Activated naive CD8-positive, alpha-beta T cell treated with anti-CD3 and anti-CD28 coated beads, Interleukin-2, amount 10 ng/mL, durations not matched to agents 7 days and 5 days (primary cell): ENCODE measurements around the gene MCF2. TPM values are rescaled to one million over a fixed set of nuclear protein-coding genes. Genes with fewer than 3 reads are reported as not detected.

ENCODE experiments used
- ATAC-seq: fragments of 150-1000 bp; cut with Tn5 transposase; one replicate; pipeline ENCODE4 v1.10.0; 2021; ENCODE audit warnings: low read depth, moderate library complexity
- POLR2A ChIA-PET: fragments of 350-600 bp; sonication (Branson Sonifier 250); formaldehyde crosslinking; loops from one replicate; lab custom pipeline; 2021; ENCODE audit warnings: antibody characterized with exemption; lab: Charles Lee
- DNase-seq: peaks from one replicate; pipeline ENCODE4 v3.0.0; 2021
- H3K27ac Mint-ChIP-seq: one replicate; pipeline ENCODE4 v1.8.0; 2022; ENCODE audit warnings: mild to moderate bottlenecking, mixed read lengths
- H3K27me3 Mint-ChIP-seq: one replicate; pipeline ENCODE4 v1.8.0; 2022; ENCODE audit warnings: mild to moderate bottlenecking, moderate library complexity, mixed read lengths
- H3K36me3 Mint-ChIP-seq: one replicate; pipeline ENCODE4 v1.8.0; 2021; ENCODE audit warnings: mild to moderate bottlenecking, mixed read lengths
- H3K4me1 Mint-ChIP-seq: one replicate; pipeline ENCODE4 v1.8.0; 2021; ENCODE audit warnings: mixed read lengths
- H3K4me3 Mint-ChIP-seq: one replicate; pipeline ENCODE4 v1.8.0; 2022; ENCODE audit warnings: mild to moderate bottlenecking, moderate library complexity, mixed read lengths
- H3K9me3 Mint-ChIP-seq: one replicate; pipeline ENCODE4 v1.8.0; 2021; ENCODE audit warnings: mixed read lengths
- total RNA-seq, 2 experiments: library from RNA; stranded (reverse); gene quantifications; one replicate each; pipeline ENCODE4 v1.2.3, GENCODE V29; 2021

MCF2 gene
- total RNA-seq, result under 1 TPM; 0.69 to 0.99 TPM

DNA sequence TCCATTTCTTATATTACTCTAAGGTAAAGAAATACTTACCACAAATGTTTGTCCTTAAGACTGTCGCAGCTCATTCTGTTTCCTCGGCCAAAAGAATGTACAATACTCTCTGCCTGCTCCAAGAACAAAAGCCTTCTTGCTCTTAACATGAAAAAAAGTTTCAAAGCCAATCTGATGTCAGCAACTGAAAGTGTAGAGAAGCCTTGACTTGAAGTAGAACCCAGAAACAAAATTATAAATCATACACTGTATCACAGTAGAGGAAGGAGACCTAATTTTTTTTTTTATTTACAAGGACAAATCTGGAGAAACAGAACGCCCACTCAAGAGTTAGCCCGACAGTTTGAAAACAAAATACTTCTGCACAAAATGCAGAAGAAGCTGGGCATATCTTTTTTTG, at the start of gene MCF2:
TSS of gene MCF2 (minus strand) at position 101 of the 400 bp plus-strand sequence. CDS start 56,423 bp downstream, outside the sequence.
- Mint-ChIP-seq H3K36me3 (no peaks in the 10 kb centered on the region), H3K9me3 (no peaks in the 10 kb centered on the region), H3K27ac (no peak within 1 kb of the TSS), H3K4me1 (no peaks in the 10 kb centered on the region), H3K27me3 (no peaks in the 10 kb centered on the region), H3K4me3 (no peak within 1 kb of the TSS)
- no peak for DNase-seq
- ATAC-seq, result no peak
- POLR2A ChIA-PET, result no interaction called here

- ATAC-seq (no peak), DNase-seq (no peak)
- peaks cover 4% of the 10 kb centered on the region for H3K4me1 Mint-ChIP-seq
- no peak overlapping the region for H3K27ac Mint-ChIP-seq
- H3K4me3 Mint-ChIP-seq, result no peak overlapping the region
- no peaks in the 10 kb centered on the region for H3K27me3 Mint-ChIP-seq
- peaks cover 11% of the 10 kb centered on the region for H3K9me3 Mint-ChIP-seq
- POLR2A ChIA-PET, result no interaction called here
- peaks cover 36% of the 10 kb centered on the region for H3K36me3 Mint-ChIP-seq
Measured at GRCh38 chrX:139751053-139751452, 43.1 kb upstream of the MCF2 start.

GRCh38 chrX:139750390-139750789, 42.4 kb upstream of the MCF2 start:
- Mint-ChIP-seq H3K27ac (no peak overlapping the region), H3K9me3 (peaks cover 11% of the 10 kb centered on the region), H3K4me3 (no peak overlapping the region), H3K4me1 (peaks cover 4% of the 10 kb centered on the region), H3K27me3 (no peaks in the 10 kb centered on the region), H3K36me3 (peaks cover 31% of the 10 kb centered on the region)
- ATAC-seq (no peak), DNase-seq (no peak)
- POLR2A ChIA-PET, result no interaction called here

DNA sequence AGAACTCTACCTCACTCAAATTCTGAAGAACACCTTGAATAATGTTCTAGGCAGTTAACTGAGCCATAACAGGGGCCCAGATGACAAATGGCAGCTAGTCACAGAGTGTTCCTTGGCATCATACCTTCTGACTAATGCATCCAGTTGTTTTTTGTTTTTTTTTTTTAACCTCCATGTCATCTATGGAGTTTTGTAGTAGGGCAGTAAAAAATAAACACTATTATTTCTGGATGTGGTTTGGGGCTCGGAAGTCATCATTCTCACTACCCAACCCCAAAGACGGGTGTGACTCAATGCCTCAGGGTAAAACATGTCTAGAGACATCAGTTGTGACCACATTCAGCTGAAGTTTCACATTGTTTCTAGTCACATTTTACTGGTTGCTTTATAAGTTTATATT, 31.2 kb upstream of the MCF2 start:
- Mint-ChIP-seq H3K4me1 (peaks cover 13% of the 10 kb centered on the region), H3K9me3 (no peaks in the 10 kb centered on the region), H3K36me3 (peaks cover 7% of the 10 kb centered on the region), H3K27me3 (no peaks in the 10 kb centered on the region), H3K27ac (peak overlapping the region; percentile 50), H3K4me3 (peak overlapping the region; percentile 48)
- DNase-seq, result no peak
- ATAC-seq, result peak; percentile 75
- POLR2A ChIA-PET, result interaction anchor here (1.3 kb wide), 1 partner anchor 193 kb away, joined by 3 read pairs; no protein-coding TSS in a partner anchor

DNA sequence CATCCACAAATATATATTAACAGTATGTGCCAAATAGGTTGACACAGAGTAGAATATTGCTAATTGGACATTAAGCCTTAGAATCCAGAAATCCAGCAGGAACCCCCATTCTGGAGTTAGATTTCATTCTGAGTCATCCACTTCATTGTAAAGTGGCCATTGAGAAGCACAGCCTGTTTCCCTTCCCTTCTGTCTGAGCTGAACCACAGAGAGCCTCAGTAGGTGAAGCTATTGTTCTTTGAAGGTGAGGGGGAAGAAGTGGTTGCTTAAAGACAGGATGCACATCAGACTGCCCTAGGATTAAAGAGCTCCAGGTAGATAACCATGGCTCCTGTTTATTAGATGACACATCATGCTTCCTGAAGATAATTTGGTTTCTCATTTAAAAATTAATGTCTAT, 30.6 kb upstream of the MCF2 start:
- POLR2A ChIA-PET, result interaction anchor here (1.3 kb wide), 1 partner anchor 193 kb away, joined by 3 read pairs; no protein-coding TSS in a partner anchor
- H3K27me3 Mint-ChIP-seq, result no peaks in the 10 kb centered on the region
- peaks cover 13% of the 10 kb centered on the region for H3K4me1 Mint-ChIP-seq
- DNase-seq (no peak), ATAC-seq (peak; percentile 82)
- H3K36me3 Mint-ChIP-seq, result peaks cover 7% of the 10 kb centered on the region
- no peaks in the 10 kb centered on the region for H3K9me3 Mint-ChIP-seq
- H3K27ac Mint-ChIP-seq, result peak overlapping the region; percentile 50
- peak overlapping the region; percentile 48 for H3K4me3 Mint-ChIP-seq

- Mint-ChIP-seq H3K27ac (no peak overlapping the region), H3K36me3 (peaks cover 10% of the 10 kb centered on the region), H3K4me1 (peaks cover 13% of the 10 kb centered on the region), H3K27me3 (no peaks in the 10 kb centered on the region), H3K4me3 (no peak overlapping the region), H3K9me3 (no peaks in the 10 kb centered on the region)
- POLR2A ChIA-PET, result no interaction called here
- DNase-seq (no peak), ATAC-seq (no peak)
Measured at GRCh38 chrX:139736151-139736550, 28.2 kb upstream of the MCF2 start.

GRCh38 chrX:139734996-139735395, 27.0 kb upstream of the MCF2 start:
- ATAC-seq (no peak), DNase-seq (no peak)
- Mint-ChIP-seq H3K27me3 (no peaks in the 10 kb centered on the region), H3K4me3 (no peak overlapping the region), H3K9me3 (no peaks in the 10 kb centered on the region), H3K4me1 (peaks cover 11% of the 10 kb centered on the region), H3K27ac (no peak overlapping the region), H3K36me3 (peaks cover 10% of the 10 kb centered on the region)
- POLR2A ChIA-PET, result no interaction called here

DNA sequence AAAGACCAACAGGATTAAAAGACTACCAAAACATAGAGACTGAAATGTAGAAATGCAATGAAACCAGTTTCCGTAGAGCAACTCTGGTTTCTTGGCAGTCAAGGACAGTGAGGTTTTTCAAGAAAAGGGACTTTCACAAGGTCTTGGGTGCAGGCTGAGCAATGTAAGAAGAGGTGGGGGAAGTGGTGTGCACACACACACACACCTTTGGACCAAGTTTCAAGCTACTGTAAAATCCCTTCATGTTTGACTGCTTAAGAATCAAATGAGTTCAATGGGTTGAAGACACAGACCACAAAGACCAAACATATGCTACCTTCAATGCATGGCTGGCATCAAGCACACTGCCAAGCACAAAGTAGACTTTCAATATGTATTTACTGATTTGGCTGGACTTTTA, 17.8 kb upstream of the MCF2 start:
- Mint-ChIP-seq H3K36me3 (peaks cover 10% of the 10 kb centered on the region), H3K9me3 (no peaks in the 10 kb centered on the region), H3K27ac (no peak overlapping the region), H3K27me3 (no peaks in the 10 kb centered on the region), H3K4me1 (peaks cover 3% of the 10 kb centered on the region), H3K4me3 (no peak overlapping the region)
- DNase-seq (no peak), ATAC-seq (peak; percentile 50)
- POLR2A ChIA-PET, result interaction anchor here (1.0 kb wide), 1 partner anchor 33 kb away, joined by 3 read pairs; no protein-coding TSS in a partner anchor

DNA sequence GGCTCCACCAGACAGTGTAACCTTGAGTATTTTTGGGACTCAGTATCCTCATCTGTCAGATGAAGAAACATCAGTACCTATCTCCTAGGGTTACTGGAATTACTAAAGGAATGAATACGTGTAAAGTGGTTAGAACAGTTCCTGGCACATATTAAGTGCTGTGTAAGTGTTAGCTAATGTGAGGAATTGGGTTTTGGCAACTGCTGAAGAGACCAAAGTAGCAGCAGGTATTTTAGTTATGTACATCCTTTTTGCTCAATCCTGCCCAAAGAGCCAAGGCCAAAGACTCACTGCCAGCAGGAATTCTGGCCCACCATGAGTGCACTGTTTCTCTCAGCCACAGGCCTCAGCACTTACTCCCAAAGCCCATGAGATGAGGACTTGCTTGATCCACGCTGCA, 16.7 kb upstream of the MCF2 start:
- Mint-ChIP-seq H3K27ac (no peak overlapping the region), H3K36me3 (peaks cover 12% of the 10 kb centered on the region), H3K27me3 (no peaks in the 10 kb centered on the region), H3K4me1 (peaks cover 3% of the 10 kb centered on the region), H3K4me3 (no peak overlapping the region), H3K9me3 (no peaks in the 10 kb centered on the region)
- ATAC-seq (no peak), DNase-seq (no peak)
- POLR2A ChIA-PET, result no interaction called here

DNA sequence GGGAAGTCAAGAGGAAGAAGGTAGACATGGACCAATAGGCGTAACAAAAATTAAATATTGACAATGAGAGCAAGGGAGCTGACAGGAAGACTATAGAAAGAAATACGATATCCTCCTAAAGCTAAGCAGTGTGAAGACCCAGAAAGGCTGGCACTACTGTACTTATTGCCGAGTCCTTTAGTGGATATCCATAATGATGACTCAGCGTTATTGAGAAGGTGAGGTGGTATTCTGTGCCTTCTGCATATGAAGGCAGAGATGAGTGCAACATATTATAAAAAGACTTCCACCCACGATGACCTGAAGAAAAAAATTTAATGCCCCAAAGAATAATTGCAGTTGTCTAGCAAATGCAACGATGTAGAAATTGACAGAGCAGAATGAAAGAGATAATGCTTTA, 13.0 kb upstream of the MCF2 start:
- ATAC-seq, result no peak
- Mint-ChIP-seq H3K27me3 (no peaks in the 10 kb centered on the region), H3K36me3 (peaks cover 9% of the 10 kb centered on the region), H3K27ac (no peak overlapping the region), H3K4me3 (no peak overlapping the region), H3K9me3 (no peaks in the 10 kb centered on the region), H3K4me1 (peaks cover 3% of the 10 kb centered on the region)
- POLR2A ChIA-PET, result no interaction called here
- no peak for DNase-seq

- Mint-ChIP-seq H3K36me3 (peaks cover 9% of the 10 kb centered on the region), H3K27me3 (no peaks in the 10 kb centered on the region), H3K9me3 (no peaks in the 10 kb centered on the region), H3K4me1 (no peaks in the 10 kb centered on the region), H3K4me3 (no peak overlapping the region), H3K27ac (no peak overlapping the region)
- ATAC-seq, result no peak
- POLR2A ChIA-PET, result no interaction called here
- DNase-seq, result no peak
Measured at GRCh38 chrX:139720136-139720535, 12.2 kb upstream of the MCF2 start.

GRCh38 chrX:139702658-139703057, 5.3 kb downstream of the MCF2 start:
- H3K4me1 Mint-ChIP-seq, result no peaks in the 10 kb centered on the region
- ATAC-seq (no peak), DNase-seq (no peak)
- H3K4me3 Mint-ChIP-seq, result no peak overlapping the region
- H3K9me3 Mint-ChIP-seq, result no peaks in the 10 kb centered on the region
- no peaks in the 10 kb centered on the region for H3K36me3 Mint-ChIP-seq
- no peak overlapping the region for H3K27ac Mint-ChIP-seq
- H3K27me3 Mint-ChIP-seq, result no peaks in the 10 kb centered on the region
- POLR2A ChIA-PET, result no interaction called here

DNA sequence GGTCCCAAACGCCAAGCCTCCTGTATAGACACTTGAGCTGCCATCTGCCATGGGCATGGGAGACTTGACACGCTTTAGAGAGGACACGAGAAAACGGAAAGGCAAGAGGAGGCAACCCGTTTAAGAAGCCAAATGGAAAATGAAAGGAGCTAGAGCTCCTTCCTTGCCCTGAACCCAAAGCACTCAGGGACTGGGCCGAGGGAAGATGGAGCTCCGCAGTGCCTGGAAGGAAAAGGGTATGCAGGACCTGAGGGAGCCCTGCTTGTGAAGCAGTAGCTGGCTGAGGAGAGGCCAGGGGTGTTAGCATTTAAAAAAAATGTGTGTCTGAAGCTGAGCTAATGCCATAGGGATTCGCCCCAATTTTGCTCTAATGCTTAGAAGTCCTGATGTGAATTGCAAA, 15.1 kb downstream of the MCF2 start:
- Mint-ChIP-seq H3K4me1 (no peaks in the 10 kb centered on the region), H3K36me3 (no peaks in the 10 kb centered on the region), H3K4me3 (peak overlapping the region; percentile 49), H3K27me3 (peaks cover 11% of the 10 kb centered on the region), H3K9me3 (no peaks in the 10 kb centered on the region), H3K27ac (no peak overlapping the region)
- DNase-seq, result no peak
- ATAC-seq, result no peak
- POLR2A ChIA-PET, result no interaction called here

- POLR2A ChIA-PET, result no interaction called here
- Mint-ChIP-seq H3K4me1 (no peaks in the 10 kb centered on the region), H3K36me3 (no peaks in the 10 kb centered on the region), H3K27ac (no peak overlapping the region), H3K9me3 (no peaks in the 10 kb centered on the region), H3K4me3 (peak overlapping the region; percentile 49), H3K27me3 (peaks cover 11% of the 10 kb centered on the region)
- no peak for DNase-seq
- ATAC-seq, result no peak
Measured at GRCh38 chrX:139692506-139692849, 15.5 kb downstream of the MCF2 start.
